ENCODE measurements around the gene TMEM129. TPM values are rescaled to one million over a fixed set of nuclear protein-coding genes. Genes with fewer than 3 reads are reported as not detected.
A peak's percentile ranks its signal among the peaks of the same experiment; 100 is the strongest.
"Not testable (repeated sequence)": the region's sequence is repeated elsewhere in the genome, so short reads cannot be mapped to it uniquely, and the experiment has no call there.

TMEM129 gene
- total and polyA plus RNA-seq, 2 donors, result 18.5 to 64.8 TPM

GRCh38 chr4:1715002-1715758, 5.9 kb downstream of the TMEM129 start:
- Histone ChIP-seq H3K27ac (ENCODE audit: low read depth) (peak overlapping the region; percentile 14), H3K4me3 (ENCODE audit: low read depth, low read length) (no peak overlapping the region), H3K36me3 (ENCODE audit: insufficient read depth) (no peaks in the 10 kb centered on the region), H3K4me1 (ENCODE audit: insufficient read depth) (peaks cover 5% of the 10 kb centered on the region)
- 71% methylated on average over 16 of the region's 16 CpGs for WGBS
- DNase-seq (ENCODE audit: extremely low spot score), result no peak

- DNase-seq (ENCODE audit: extremely low spot score), result no peak
- H3K36me3 ChIP-seq (ENCODE audit: insufficient read depth), result no peaks in the 10 kb centered on the region
- H3K27ac ChIP-seq (ENCODE audit: low read depth), result no peak overlapping the region
- no peak overlapping the region for H3K4me3 ChIP-seq (ENCODE audit: low read depth, low read length)
- 67% methylated on average over 9 of the region's 9 CpGs for WGBS
- H3K4me1 ChIP-seq (ENCODE audit: insufficient read depth), result no peaks in the 10 kb centered on the region
Measured at GRCh38 chr4:1714303-1715001, 6.7 kb downstream of the TMEM129 start.

- 24% methylated on average over 35 of the region's 35 CpGs for WGBS
Measured at GRCh38 chr4:1713003-1713851, 7.9 kb downstream of the TMEM129 start.

GRCh38 chr4:1712216-1713002, 8.7 kb downstream of the TMEM129 start, which contains the start of gene SLBP:
Gene SLBP, minus strand, starts transcription at chr4:1712319. Its CDS starts 131 bp downstream, at chr4:1712188.
- H3K4me1 ChIP-seq (ENCODE audit: insufficient read depth), result no peaks in the 10 kb centered on the region
- peak within 1 kb of the TSS; percentile 94 for H3K4me3 ChIP-seq (ENCODE audit: low read depth, low read length)
- H3K27ac ChIP-seq (ENCODE audit: low read depth), result peak within 1 kb of the TSS; percentile 100
- H3K36me3 ChIP-seq (ENCODE audit: insufficient read depth), result no peaks in the 10 kb centered on the region
- DNase-seq (ENCODE audit: extremely low spot score), result peak; percentile 74
- under 1% methylated on average over 98 of the region's 98 CpGs for WGBS

More at GRCh38 chr4:1713003-1713851, 7.9 kb downstream of the TMEM129 start:
- H3K4me1 ChIP-seq (ENCODE audit: insufficient read depth), result no peaks in the 10 kb centered on the region
- no peaks in the 10 kb centered on the region for H3K36me3 ChIP-seq (ENCODE audit: insufficient read depth)
- no peak for DNase-seq (ENCODE audit: extremely low spot score)
- H3K27ac ChIP-seq (ENCODE audit: low read depth), result peak overlapping the region; percentile 83
- H3K4me3 ChIP-seq (ENCODE audit: low read depth, low read length), result peak overlapping the region; percentile 94

- Histone ChIP-seq H3K27ac (ENCODE audit: low read depth) (peak overlapping the region; percentile 95), H3K4me1 (ENCODE audit: insufficient read depth) (no peaks in the 10 kb centered on the region), H3K4me3 (ENCODE audit: low read depth, low read length) (peak overlapping the region; percentile 94), H3K36me3 (ENCODE audit: insufficient read depth) (no peaks in the 10 kb centered on the region)
- under 1% methylated on average over 85 of the region's 85 CpGs for WGBS
- no peak for DNase-seq (ENCODE audit: extremely low spot score)
Measured at GRCh38 chr4:1711571-1712215, 9.4 kb downstream of the TMEM129 start.

- WGBS, result 14% methylated on average over 22 of the region's 22 CpGs
- H3K4me1 ChIP-seq (ENCODE audit: insufficient read depth), result no peaks in the 10 kb centered on the region
Measured at GRCh38 chr4:1711055-1711570, 10.0 kb downstream of the TMEM129 start.

GRCh38 chr4:1708581-1708980, 12.5 kb downstream of the TMEM129 start:
- H3K36me3 ChIP-seq (ENCODE audit: insufficient read depth), result no peaks in the 10 kb centered on the region
- WGBS, result 61% methylated on average over 1 of the region's 1 CpG
- H3K4me3 ChIP-seq (ENCODE audit: low read depth, low read length), result no peak overlapping the region
- no peak overlapping the region for H3K27ac ChIP-seq (ENCODE audit: low read depth)
- no peaks in the 10 kb centered on the region for H3K4me1 ChIP-seq (ENCODE audit: insufficient read depth)
- no peak for DNase-seq (ENCODE audit: extremely low spot score)

More at GRCh38 chr4:1711055-1711570, 10.0 kb downstream of the TMEM129 start:
- H3K27ac ChIP-seq (ENCODE audit: low read depth), result peak overlapping the region; percentile 95
- H3K4me3 ChIP-seq (ENCODE audit: low read depth, low read length), result peak overlapping the region; percentile 94
- no peaks in the 10 kb centered on the region for H3K36me3 ChIP-seq (ENCODE audit: insufficient read depth)
- no peak for DNase-seq (ENCODE audit: extremely low spot score)

GRCh38 chr4:1706358-1706757, 14.8 kb downstream of the TMEM129 start:
- Histone ChIP-seq H3K4me1 (ENCODE audit: insufficient read depth) (no peaks in the 10 kb centered on the region), H3K27ac (ENCODE audit: low read depth) (no peak overlapping the region), H3K36me3 (ENCODE audit: insufficient read depth) (no peaks in the 10 kb centered on the region), H3K4me3 (ENCODE audit: low read depth, low read length) (no peak overlapping the region)
- 92% methylated on average over 6 of the region's 6 CpGs for WGBS
- no peak for DNase-seq (ENCODE audit: extremely low spot score)

- H3K36me3 ChIP-seq (ENCODE audit: insufficient read depth), result no peaks in the 10 kb centered on the region
- no peak for DNase-seq (ENCODE audit: extremely low spot score)
- no peak overlapping the region for H3K27ac ChIP-seq (ENCODE audit: low read depth)
- no peak overlapping the region for H3K4me3 ChIP-seq (ENCODE audit: low read depth, low read length)
- no peaks in the 10 kb centered on the region for H3K4me1 ChIP-seq (ENCODE audit: insufficient read depth)
- WGBS, result 97% methylated on average over 6 of the region's 6 CpGs
Measured at GRCh38 chr4:1705732-1706131, 15.4 kb downstream of the TMEM129 start.

GRCh38 chr4:1703867-1704266, 17.3 kb downstream of the TMEM129 start:
- H3K4me3 ChIP-seq (ENCODE audit: low read depth, low read length), result no peak overlapping the region
- DNase-seq (ENCODE audit: extremely low spot score), result no peak
- peaks cover 2% of the 10 kb centered on the region for H3K36me3 ChIP-seq (ENCODE audit: insufficient read depth)
- no peak overlapping the region for H3K27ac ChIP-seq (ENCODE audit: low read depth)
- no peaks in the 10 kb centered on the region for H3K4me1 ChIP-seq (ENCODE audit: insufficient read depth)
- 55% methylated on average over 1 of the region's 1 CpG for WGBS

- H3K4me1 ChIP-seq (ENCODE audit: insufficient read depth); DNase-seq (ENCODE audit: extremely low spot score); H3K27ac ChIP-seq (ENCODE audit: low read depth); H3K36me3 ChIP-seq (ENCODE audit: insufficient read depth); H3K4me3 ChIP-seq (ENCODE audit: low read depth, low read length): not testable (repeated sequence)
- 91% methylated on average over 8 of the region's 8 CpGs for WGBS
Measured at GRCh38 chr4:1701671-1702070, 19.5 kb downstream of the TMEM129 start.

- no peaks in the 10 kb centered on the region for H3K4me1 ChIP-seq (ENCODE audit: insufficient read depth)
- DNase-seq (ENCODE audit: extremely low spot score), result no peak
- H3K36me3 ChIP-seq (ENCODE audit: insufficient read depth), result peaks cover 4% of the 10 kb centered on the region
- 59% methylated on average over 5 of the region's 5 CpGs for WGBS
- no peak overlapping the region for H3K27ac ChIP-seq (ENCODE audit: low read depth)
- H3K4me3 ChIP-seq (ENCODE audit: low read depth, low read length), result no peak overlapping the region
Measured at GRCh38 chr4:1695913-1696312, 25.2 kb downstream of the TMEM129 start.
